ENCODE measurements around the gene MED27.

- TF ChIP-seq CTCF (IDR thresholded peaks at IDR 0.05) (no peak), POLR2AphosphoS5 (IDR thresholded peaks at IDR 0.05; ENCODE audit: insufficient read depth in 1 of 2, low read depth in 1 of 2) (no peak)
Observed at GRCh38 chr9:132049900-132050299, 29.8 kb downstream of the MED27 start.
